Pancreas (tissue), 10 donors: ENCODE results near the gene DIP2A. TPM values are rescaled to one million over a fixed set of nuclear protein-coding genes. Genes with fewer than 3 reads are reported as not detected.

Experiments
- ATAC-seq, 4 donors: fragments of 200-7000 bp; cut with Tn5 transposase; one replicate each; pipeline versions ENCODE4 v1.8.0 to v1.9.1; 2020; ENCODE audit warnings: mild to moderate bottlenecking in 4 of 4, moderate library complexity in 4 of 4
- DNase-seq, 6 donors: peaks; one replicate each; pipeline ENCODE4 v3.0.0-alpha.2; 2020
- FAIRE-seq: peaks from 2 replicates; lab custom pipeline; 2012; peaks lifted over from hg19 to GRCh38; lab: Jason Lieb, UNC
- H3K27ac ChIP-seq, 4 donors: fragments of 200-600 bp; sonication (generic); 1 replicate in 3 of 4; 2 replicates in 1 of 4; pipeline versions ENCODE4 v1.5.0 to v1.8.0; 2020
- H3K27me3 ChIP-seq, 4 donors: fragments of 200-600 bp; one replicate each; pipeline ENCODE4 v1.8.0; 2021
- H3K36me3 ChIP-seq, 3 donors: fragments of 200-600 bp; sonication (generic) in 1 of 3; one replicate each; pipeline versions ENCODE4 v1.5.0 to v1.8.0; 2020 to 2021
- H3K4me1 ChIP-seq, 3 donors: fragments of 200-600 bp; one replicate each; pipeline ENCODE4 v1.8.0; 2021
- H3K4me3 ChIP-seq, 4 donors: fragments of 200-600 bp; sonication (generic) in 2 of 4; one replicate each; pipeline versions ENCODE4 v1.5.0 to v1.8.0; 2020 to 2021
- H3K9me3 ChIP-seq, 4 donors: fragments of 200-600 bp; one replicate each; pipeline ENCODE4 v1.8.0; 2021
- WGBS, 2 donors: extraction: QIAGEN DNeasy Blood & Tissue Kit; methylation state at CpG; one replicate each; pipeline ENCODE4 v1.1.7; 2013; 5-methylcytosine and 5-hydroxymethylcytosine counted together
- intact Hi-C, 3 donors: fragments of 100-400 bp; cut with DNase I; formaldehyde crosslinking; loops; one replicate each; pipeline versions ENCODE4 v1.11.1 to v1.14.2; 2022
- polyA plus RNA-seq, 2 donors: library from polyadenylated mRNA; stranded (reverse); fragments of 200-250 nt; gene quantifications; one replicate each; pipeline ENCODE4 v1.2.3, GENCODE V29; 2013
- total RNA-seq, 6 donors: library from RNA; stranded (reverse); fragmentation: NEBNext Ultra II Directional in 4 of 6; extraction: Animal tissue kit (Norgen Biotek cat#: 25700) in 4 of 6; gene quantifications; one replicate each; pipeline versions ENCODE4 v1.2.1 to v1.2.4, GENCODE V29; 2021 to 2023
- TF ChIP-seq, protein P1 (sequence below), 4 donors: fragments of 200-600 bp; sonication (generic) in 3 of 4; IDR thresholded peaks; one replicate each; pipeline versions ENCODE4 v1.5.0 to v1.8.0; 2021; ENCODE audit warnings: antibody characterized with exemption in 4 of 4
- donor health status: healthy with polysubstance abuse.
- donor health status: DM: no; HTN: no; CAD: no; lungs with moderate emphysema.
- donor health status: DM: no; HTN: no; CAD: no.
- donor health status: control.
- donor health status: control.
- donor health status: Bipolar disorder and iron deficiency.
- donor health status: DM: yes; HTN: yes; CAD: no.
- donor health status: DM: no; HTN: no; CAD: no.
- donor health status: DM: no; HTN: no; CAD: no.
- donor health status: DM: yes; HTN: yes; CAD: no.

The DIP2A gene
- total and polyA plus RNA-seq, 8 donors = 12.1 to 28.7 (median 18.4) TPM

- Histone ChIP-seq H3K27me3 (no peaks in the 10 kb centered on the region), H3K4me3 (no peak overlapping the region), H3K4me1 (peaks cover 0 to 14% (median 12%) of the 10 kb centered on the region in 3 donors), H3K9me3 (no peaks in the 10 kb centered on the region), H3K36me3 (no peaks in the 10 kb centered on the region), H3K27ac (no peak overlapping the region)
- DNase-seq (no peak), FAIRE-seq (no peak), ATAC-seq (no peak)
- WGBS, 2 donors = 84 to 87% methylated on average over 6 of the region's 6 CpGs
- TF ChIP-seq, protein P1, sequence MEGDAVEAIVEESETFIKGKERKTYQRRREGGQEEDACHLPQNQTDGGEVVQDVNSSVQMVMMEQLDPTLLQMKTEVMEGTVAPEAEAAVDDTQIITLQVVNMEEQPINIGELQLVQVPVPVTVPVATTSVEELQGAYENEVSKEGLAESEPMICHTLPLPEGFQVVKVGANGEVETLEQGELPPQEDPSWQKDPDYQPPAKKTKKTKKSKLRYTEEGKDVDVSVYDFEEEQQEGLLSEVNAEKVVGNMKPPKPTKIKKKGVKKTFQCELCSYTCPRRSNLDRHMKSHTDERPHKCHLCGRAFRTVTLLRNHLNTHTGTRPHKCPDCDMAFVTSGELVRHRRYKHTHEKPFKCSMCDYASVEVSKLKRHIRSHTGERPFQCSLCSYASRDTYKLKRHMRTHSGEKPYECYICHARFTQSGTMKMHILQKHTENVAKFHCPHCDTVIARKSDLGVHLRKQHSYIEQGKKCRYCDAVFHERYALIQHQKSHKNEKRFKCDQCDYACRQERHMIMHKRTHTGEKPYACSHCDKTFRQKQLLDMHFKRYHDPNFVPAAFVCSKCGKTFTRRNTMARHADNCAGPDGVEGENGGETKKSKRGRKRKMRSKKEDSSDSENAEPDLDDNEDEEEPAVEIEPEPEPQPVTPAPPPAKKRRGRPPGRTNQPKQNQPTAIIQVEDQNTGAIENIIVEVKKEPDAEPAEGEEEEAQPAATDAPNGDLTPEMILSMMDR (IDR thresholded peaks at IDR 0.05) = no peak
- intact Hi-C loops = no loop called here
These were observed 23.6 kb downstream of the DIP2A start for GRCh38 chr21:46482225-46482845.

GRCh38 chr21:46482846-46483231 is 24.1 kb downstream of the DIP2A start:
- Histone ChIP-seq H3K27ac (no peak overlapping the region), H3K9me3 (no peaks in the 10 kb centered on the region), H3K36me3 (no peaks in the 10 kb centered on the region), H3K4me3 (no peak overlapping the region), H3K27me3 (no peaks in the 10 kb centered on the region), H3K4me1 (peaks cover 0 to 14% (median 12%) of the 10 kb centered on the region in 3 donors)
- TF ChIP-seq, protein P1 (IDR thresholded peaks at IDR 0.05) = no peak
- 85 to 89% methylated on average over 2 of the region's 2 CpGs for WGBS, 2 donors
- ATAC-seq (no peak), FAIRE-seq (no peak), DNase-seq (no peak)
- intact Hi-C loops = no loop called here

DNA sequence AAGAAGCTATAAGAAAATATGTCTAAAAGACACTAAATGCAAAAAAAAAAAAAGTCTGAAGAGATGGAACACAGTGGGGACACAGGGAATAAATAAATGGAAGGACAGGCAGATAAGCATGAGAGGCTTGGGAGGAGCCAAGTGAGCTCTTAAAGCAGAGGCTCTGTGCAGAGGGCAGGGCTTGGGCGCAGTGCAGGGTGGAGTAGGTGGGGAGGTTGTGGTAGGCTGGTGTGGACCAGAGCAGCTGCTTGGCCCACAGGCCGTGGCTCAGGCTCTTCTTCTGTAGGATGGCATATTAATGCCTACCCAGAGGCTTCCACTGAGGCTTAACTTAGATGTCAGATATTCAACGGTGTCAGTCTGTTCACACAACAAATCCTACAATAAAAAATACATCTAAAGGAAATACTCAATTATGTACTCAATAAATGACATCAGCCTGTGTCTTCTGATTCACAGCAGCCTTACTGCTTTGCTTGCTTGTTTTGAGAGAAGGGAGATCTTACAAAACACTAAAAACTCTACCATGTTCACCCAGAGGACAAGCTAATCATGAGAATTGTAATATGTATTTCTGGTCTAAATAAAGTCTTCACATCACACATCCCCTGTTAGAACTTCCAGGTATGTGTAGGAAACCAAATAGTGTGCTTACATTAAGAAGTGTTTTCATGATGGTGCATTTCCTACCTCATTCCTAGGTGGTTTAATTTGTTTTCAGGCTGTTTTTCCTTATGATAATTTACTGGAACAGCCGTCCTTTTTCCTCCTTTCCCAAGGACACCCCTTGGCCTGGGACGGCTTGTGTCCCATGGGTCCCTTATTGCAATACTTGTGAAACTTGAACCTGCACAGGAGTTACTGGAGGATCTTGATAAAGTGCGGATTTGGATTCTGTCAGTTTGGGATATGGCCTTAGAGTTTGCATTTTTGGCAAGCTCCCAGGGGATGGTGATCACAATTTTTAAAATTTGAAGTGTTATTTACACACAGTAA is 24.9 kb downstream of the DIP2A start:
- TF ChIP-seq, protein P1 (IDR thresholded peaks at IDR 0.05) = no peak
- intact Hi-C loops = no loop called here
- no peak for FAIRE-seq
- no peaks in the 10 kb centered on the region for H3K9me3 ChIP-seq
- no peak overlapping the region for H3K4me3 ChIP-seq
- DNase-seq = no peak
- no peaks in the 10 kb centered on the region for H3K27me3 ChIP-seq
- WGBS, 2 donors = 44 to 64% methylated on average over 6 of the region's 6 CpGs
- H3K4me1 ChIP-seq = peaks cover 0 to 14% (median 4%) of the 10 kb centered on the region in 3 donors
- no peaks in the 10 kb centered on the region for H3K36me3 ChIP-seq
- ATAC-seq = peak in 2 of 4 donors; percentile 8 to 30
- peak overlapping the region in 1 of 4 donors; percentile 12 for H3K27ac ChIP-seq

GRCh38 chr21:46486481-46487126 is 27.9 kb downstream of the DIP2A start:
- DNase-seq (no peak), FAIRE-seq (no peak), ATAC-seq (no peak)
- intact Hi-C loops = no loop called here
- H3K9me3 ChIP-seq = no peaks in the 10 kb centered on the region
- 65 to 77% methylated on average over 4 of the region's 4 CpGs for WGBS, 2 donors
- TF ChIP-seq, protein P1 (IDR thresholded peaks at IDR 0.05) = no peak
- no peaks in the 10 kb centered on the region for H3K27me3 ChIP-seq
- H3K4me1 ChIP-seq = peaks cover 0 to 7% (median 0%) of the 10 kb centered on the region in 3 donors
- H3K36me3 ChIP-seq = peaks cover 0 to 3% (median 0%) of the 10 kb centered on the region in 3 donors
- H3K4me3 ChIP-seq = no peak overlapping the region
- no peak overlapping the region for H3K27ac ChIP-seq
